Adrenal gland (tissue), 12 donors: ENCODE measurements around the gene MROH7. TPM values are rescaled to one million over a fixed set of nuclear protein-coding genes. Genes with fewer than 3 reads are reported as not detected.

ENCODE experiments used
- DNase-seq, 7 donors: peaks; one replicate each; pipeline ENCODE4 v3.0.0-alpha.2; 2019 to 2020
- H3K27ac ChIP-seq, 5 donors: fragments of 200-600 bp; sonication (generic) in 4 of 5; 1 replicate in 3 of 5; 2 replicates in 2 of 5; pipeline versions ENCODE4 v1.5.1 to v1.8.0; 2016 to 2020; ENCODE audit warnings: mild to moderate bottlenecking in 1 of 5
- H3K27me3 ChIP-seq: fragments of 200-600 bp; 2 replicates; pipeline ENCODE4 v1.8.0; 2021
- H3K36me3 ChIP-seq, 2 donors: fragments of 200-600 bp; replicated peaks in 1 of 2; 1 replicate in 1 of 2; 2 replicates in 1 of 2; pipeline versions ENCODE4 v1.5.1 to v1.8.0; 2018 to 2022
- H3K4me1 ChIP-seq, 2 donors: fragments of 200-600 bp; replicated peaks in 1 of 2; 1 replicate in 1 of 2; 2 replicates in 1 of 2; pipeline versions ENCODE4 v1.5.1 to v1.8.0; 2018 to 2021
- H3K4me3 ChIP-seq, 4 donors: fragments of 200-600 bp; sonication (generic) in 3 of 4; one replicate each; pipeline ENCODE4 v1.5.1; 2016 to 2018
- H3K9me3 ChIP-seq, 3 donors: fragments of 200-600 bp; sonication (generic) in 1 of 3; replicated peaks in 1 of 3; 1 replicate in 2 of 3; 2 replicates in 1 of 3; pipeline versions ENCODE4 v1.5.1 to v1.8.0; 2016 to 2021
- POLR2A ChIP-seq, 2 donors: fragments of 450-650 bp; IDR thresholded peaks; one replicate each; pipeline ENCODE4 v1.6.1; 2017; ENCODE audit warnings: antibody characterized with exemption in 2 of 2, mild to moderate bottlenecking in 2 of 2, moderate library complexity in 1 of 2
- WGBS, 4 donors: extraction: QIAGEN DNeasy Blood & Tissue Kit in 2 of 4; methylation state at CpG; one replicate each; pipeline versions ENCODE4 v1.1.5 to v1.1.7; 2013 to 2017; 5-methylcytosine and 5-hydroxymethylcytosine counted together
- intact Hi-C, 2 donors: fragments of 100-400 bp; cut with DNase I; formaldehyde crosslinking; loops; one replicate each; pipeline versions ENCODE4 v1.14.1 to v1.15.0; 2022 to 2023
- polyA plus RNA-seq, 3 donors: library from polyadenylated mRNA; stranded (reverse); fragments of 200-250 nt in 2 of 3; fragments of 350-450 nt in 1 of 3; fragmentation: Illumina TruSeq in 1 of 3; extraction: RNeasy Lipid Tissue Mini Kit (QIAGEN cat#74804) in 1 of 3; gene quantifications; one replicate each; pipeline ENCODE4 v1.2.3, GENCODE V29; 2013 to 2014
- total RNA-seq, 9 donors: library from RNA; depleted of rRNA in 4 of 9; stranded (reverse); fragments of >200 nt in 4 of 9; fragments of 120-200 nt in 1 of 9; fragmentation: NEBNext Ultra II Directional in 1 of 9; extraction: Animal tissue kit (Norgen Biotek cat#: 25700) in 1 of 9; gene quantifications; one replicate each; pipeline versions ENCODE4 v1.1.0 to v1.2.4, GENCODE V29; 2013 to 2023
- TF ChIP-seq, protein P1 (sequence below), 6 experiments: fragments of 450-650 bp in 4 of 6; fragments of 200-600 bp in 2 of 6; sonication (generic) in 1 of 6; IDR thresholded peaks; 1 replicate in 5 of 6; 2 replicates in 1 of 6; pipeline versions ENCODE4 v1.5.1 to v1.8.0; 2016 to 2021; ENCODE audit warnings: antibody characterized with exemption in 6 of 6, mild to moderate bottlenecking in 2 of 6, moderate library complexity in 1 of 6
- donor health status: healthy with polysubstance abuse.
- donor health status: Bipolar disorder and iron deficiency.
- donor health status: DM: yes; HTN: yes; CAD: no.
- donor health status: DM: no; HTN: no; CAD: no.
- donor health status: DM: no; HTN: no; CAD: no.
- donor health status: DM: yes; HTN: yes; CAD: no.

Gene MROH7
- total and polyA plus RNA-seq, 12 donors: 0.62 to 13.0 (median 2.1) TPM

DNA sequence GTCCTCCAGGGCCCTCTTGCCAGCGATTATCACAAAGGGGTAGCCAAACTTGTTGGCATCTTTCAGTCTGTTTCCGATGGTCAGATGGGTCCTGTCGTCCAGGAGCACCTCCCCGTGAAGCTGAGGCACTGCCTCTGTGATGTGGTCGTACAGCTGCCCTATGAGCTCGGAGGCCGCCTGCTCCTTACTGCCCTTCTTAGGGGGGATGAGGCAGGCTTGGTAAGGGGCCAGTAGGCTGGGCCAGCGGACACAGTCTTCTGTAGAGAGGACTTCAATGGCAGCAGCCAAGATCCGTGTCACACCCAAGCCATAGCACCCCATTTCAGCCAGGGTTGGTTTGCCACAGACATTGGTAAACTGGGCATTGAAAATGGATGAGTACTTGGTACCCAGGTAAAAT is 116.2 kb downstream of the MROH7 start:
- no peaks in the 10 kb centered on the region for H3K27me3 ChIP-seq
- peaks cover 0 to 20% of the 10 kb centered on the region in 2 donors for H3K36me3 ChIP-seq
- intact Hi-C loops: no loop called here
- TF ChIP-seq, protein P1, sequence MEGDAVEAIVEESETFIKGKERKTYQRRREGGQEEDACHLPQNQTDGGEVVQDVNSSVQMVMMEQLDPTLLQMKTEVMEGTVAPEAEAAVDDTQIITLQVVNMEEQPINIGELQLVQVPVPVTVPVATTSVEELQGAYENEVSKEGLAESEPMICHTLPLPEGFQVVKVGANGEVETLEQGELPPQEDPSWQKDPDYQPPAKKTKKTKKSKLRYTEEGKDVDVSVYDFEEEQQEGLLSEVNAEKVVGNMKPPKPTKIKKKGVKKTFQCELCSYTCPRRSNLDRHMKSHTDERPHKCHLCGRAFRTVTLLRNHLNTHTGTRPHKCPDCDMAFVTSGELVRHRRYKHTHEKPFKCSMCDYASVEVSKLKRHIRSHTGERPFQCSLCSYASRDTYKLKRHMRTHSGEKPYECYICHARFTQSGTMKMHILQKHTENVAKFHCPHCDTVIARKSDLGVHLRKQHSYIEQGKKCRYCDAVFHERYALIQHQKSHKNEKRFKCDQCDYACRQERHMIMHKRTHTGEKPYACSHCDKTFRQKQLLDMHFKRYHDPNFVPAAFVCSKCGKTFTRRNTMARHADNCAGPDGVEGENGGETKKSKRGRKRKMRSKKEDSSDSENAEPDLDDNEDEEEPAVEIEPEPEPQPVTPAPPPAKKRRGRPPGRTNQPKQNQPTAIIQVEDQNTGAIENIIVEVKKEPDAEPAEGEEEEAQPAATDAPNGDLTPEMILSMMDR (IDR thresholded peaks at IDR 0.05): no peak
- no peak for TF ChIP-seq POLR2A (IDR thresholded peaks at IDR 0.05)
- peaks cover 0 to under 1% of the 10 kb centered on the region in 2 donors for H3K4me1 ChIP-seq
- H3K4me3 ChIP-seq: no peak overlapping the region
- no peaks in the 10 kb centered on the region for H3K9me3 ChIP-seq
- WGBS, 4 donors: 93 to 97% (median 95%) methylated on average over 4 to 9 of the region's 9 CpGs
- DNase-seq: no peak
- no peak overlapping the region for H3K27ac ChIP-seq

DNA sequence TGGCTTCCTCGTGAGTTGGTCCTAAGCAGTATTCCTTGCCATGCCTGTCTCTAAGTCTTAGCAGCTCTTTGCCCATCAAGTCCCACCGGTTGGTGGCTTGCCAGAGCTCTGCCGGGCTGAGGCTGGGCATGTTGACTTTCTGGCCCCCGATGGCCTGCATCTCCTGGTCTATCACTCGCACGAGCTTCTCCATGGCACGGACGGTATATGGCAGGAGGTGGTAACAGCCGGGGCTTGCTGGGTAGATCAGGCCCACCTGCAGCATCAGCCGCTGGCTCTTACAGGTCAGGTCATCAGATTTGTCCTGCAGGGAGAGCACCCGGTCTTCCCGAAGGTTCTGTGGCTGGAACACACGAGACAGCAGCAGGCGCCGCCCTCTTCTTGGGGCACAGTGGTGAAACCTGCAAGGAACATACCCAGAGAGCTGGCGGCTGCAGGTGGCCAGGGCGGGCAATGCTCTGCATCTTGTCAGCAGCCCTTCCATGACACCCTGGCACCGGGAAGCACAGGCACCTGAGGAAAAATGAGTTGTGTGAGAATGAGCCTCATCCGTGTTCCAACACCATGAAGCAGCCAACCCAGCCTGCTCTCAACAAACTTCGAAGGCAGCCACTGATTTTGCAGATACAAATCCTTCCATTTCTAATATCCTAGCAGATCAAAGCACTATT is 117.2 kb downstream of the MROH7 start:
- WGBS, 4 donors: 90 to 95% (median 93%) methylated on average over 9 to 20 of the region's 20 CpGs
- TF ChIP-seq POLR2A (IDR thresholded peaks at IDR 0.05): no peak
- TF ChIP-seq, protein P1 (IDR thresholded peaks at IDR 0.05): no peak
- peaks cover 0 to 20% of the 10 kb centered on the region in 2 donors for H3K36me3 ChIP-seq
- no peaks in the 10 kb centered on the region for H3K27me3 ChIP-seq
- no peak overlapping the region for H3K27ac ChIP-seq
- no peak overlapping the region for H3K4me3 ChIP-seq
- DNase-seq: no peak
- H3K9me3 ChIP-seq: no peaks in the 10 kb centered on the region
- peaks cover 4 to 10% of the 10 kb centered on the region in 2 donors for H3K4me1 ChIP-seq
- intact Hi-C loops: no loop called here

Other genes starting within 250 kb of the MROH7 start
- gene SSBP3, start 235.4 kb upstream of the MROH7 start, total RNA-seq: 10 to 100 TPM; 15.3 to 91.5 (median 49.7) TPM
- 100 to 1,000 TPM in 1 of 3 donors, 10 to 100 TPM in 2; 70.8 to 150 (median 86.5) TPM for gene SSBP3, start 235.4 kb upstream of the MROH7 start, polyA plus RNA-seq
- gene ACOT11, start 93.6 kb upstream of the MROH7 start, total RNA-seq: 10 to 100 TPM in 3 of 9 donors, 1 to 10 TPM in 6; 2.6 to 12.7 (median 9.4) TPM
- gene ACOT11, start 93.6 kb upstream of the MROH7 start, polyA plus RNA-seq: 1 to 10 TPM; 1.6 to 9.1 (median 4.1) TPM
- under 1 TPM in 2 of 9 donors, not detected in 7; 0.11 to 0.85 TPM for gene FAM151A, start 18.3 kb upstream of the MROH7 start, total RNA-seq
- under 1 TPM in 2 of 3 donors, not detected in 1; 0.16 to 0.24 TPM for gene FAM151A, start 18.3 kb upstream of the MROH7 start, polyA plus RNA-seq
- gene TTC4, start 74.1 kb downstream of the MROH7 start, total RNA-seq: 10 to 100 TPM in 8 of 9 donors, 1 to 10 TPM in 1; 7.0 to 37.4 (median 20.3) TPM
- gene TTC4, start 74.1 kb downstream of the MROH7 start, polyA plus RNA-seq: 10 to 100 TPM; 15.4 to 59.9 (median 15.8) TPM
- gene PARS2, start 122.7 kb downstream of the MROH7 start, total RNA-seq: 10 to 100 TPM in 1 of 9 donors, 1 to 10 TPM in 8; 3.8 to 16.1 (median 7.5) TPM
- 1 to 10 TPM; 1.2 to 7.6 (median 1.4) TPM for gene PARS2, start 122.7 kb downstream of the MROH7 start, polyA plus RNA-seq
- 1 to 10 TPM in 6 of 9 donors, under 1 TPM in 3; 0.09 to 2.3 (median 1.6) TPM for gene TTC22, start 159.5 kb downstream of the MROH7 start, total RNA-seq
- 1 to 10 TPM in 2 of 3 donors, under 1 TPM in 1; 0.81 to 2.3 (median 2.0) TPM for gene TTC22, start 159.5 kb downstream of the MROH7 start, polyA plus RNA-seq
- gene DHCR24, start 245.4 kb downstream of the MROH7 start, total RNA-seq: 1,000 to 10,000 TPM; 1,178 to 4,801 (median 3,190) TPM
- gene DHCR24, start 245.4 kb downstream of the MROH7 start, polyA plus RNA-seq: 1,000 to 10,000 TPM in 1 of 3 donors, 100 to 1,000 TPM in 2; 138 to 3,356 (median 348) TPM